Dedifferentiated amniotic fluid mesenchymal stem cell (primary cell): Measurements from ENCODE around the gene RHBDL1.

Experiments used
- DNase-seq: peaks from one replicate; pipeline ENCODE4 v3.0.0-alpha.2; 2016; ENCODE audit errors: extremely low spot score

The RHBDL1 gene

GRCh38 chr16:718922-719321 lies 43.5 kb downstream of the RHBDL1 start:
- no peak for DNase-seq

GRCh38 chr16:719815-720446 lies 44.5 kb downstream of the RHBDL1 start:
- no peak for DNase-seq

GRCh38 chr16:720447-720989 lies 45.0 kb downstream of the RHBDL1 start:
- DNase-seq: peak; percentile 19

DNA sequence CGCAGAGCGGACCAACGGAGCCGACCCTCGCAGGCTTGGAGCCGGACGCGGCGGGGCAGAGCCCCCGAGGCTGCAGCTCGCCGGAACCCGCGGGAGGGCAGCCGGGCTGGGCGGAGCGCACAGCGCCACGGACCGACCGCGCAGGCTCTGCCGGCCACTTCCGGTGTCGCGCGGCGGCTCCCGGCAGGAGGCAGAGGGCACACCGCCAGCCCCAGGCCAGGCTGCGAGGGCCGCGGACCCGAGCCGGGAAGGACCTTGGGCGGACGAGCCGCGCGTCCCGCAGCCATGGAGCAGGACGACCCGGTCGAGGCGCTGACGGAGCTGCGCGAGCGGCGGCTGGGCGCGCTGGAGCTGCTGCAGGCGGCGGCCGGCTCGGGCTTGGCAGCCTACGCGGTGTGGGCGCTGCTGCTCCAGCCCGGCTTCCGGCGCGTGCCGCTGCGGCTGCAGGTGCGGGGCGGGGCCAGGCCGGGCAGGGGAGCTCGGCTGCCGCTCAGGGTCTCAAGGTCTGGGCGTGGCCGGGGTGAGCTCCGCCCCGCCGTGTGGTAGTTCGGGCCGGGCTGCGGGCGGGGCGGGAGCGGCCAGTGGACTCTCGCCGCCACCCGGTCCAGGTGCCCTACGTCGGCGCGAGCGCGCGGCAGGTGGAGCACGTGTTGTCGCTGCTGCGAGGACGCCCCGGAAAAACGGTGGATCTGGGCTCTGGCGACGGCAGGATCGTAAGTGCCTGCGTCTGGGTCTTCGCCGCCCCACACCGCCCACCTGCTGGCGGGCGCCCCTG lies 45.7 kb downstream of the RHBDL1 start, which contains the start of gene ANTKMT:
Gene ANTKMT (plus strand): TSS at position 157 of the 775 bp plus-strand sequence. CDS start 129 bp downstream, at position 286.
- DNase-seq: peak; percentile 49

DNA sequence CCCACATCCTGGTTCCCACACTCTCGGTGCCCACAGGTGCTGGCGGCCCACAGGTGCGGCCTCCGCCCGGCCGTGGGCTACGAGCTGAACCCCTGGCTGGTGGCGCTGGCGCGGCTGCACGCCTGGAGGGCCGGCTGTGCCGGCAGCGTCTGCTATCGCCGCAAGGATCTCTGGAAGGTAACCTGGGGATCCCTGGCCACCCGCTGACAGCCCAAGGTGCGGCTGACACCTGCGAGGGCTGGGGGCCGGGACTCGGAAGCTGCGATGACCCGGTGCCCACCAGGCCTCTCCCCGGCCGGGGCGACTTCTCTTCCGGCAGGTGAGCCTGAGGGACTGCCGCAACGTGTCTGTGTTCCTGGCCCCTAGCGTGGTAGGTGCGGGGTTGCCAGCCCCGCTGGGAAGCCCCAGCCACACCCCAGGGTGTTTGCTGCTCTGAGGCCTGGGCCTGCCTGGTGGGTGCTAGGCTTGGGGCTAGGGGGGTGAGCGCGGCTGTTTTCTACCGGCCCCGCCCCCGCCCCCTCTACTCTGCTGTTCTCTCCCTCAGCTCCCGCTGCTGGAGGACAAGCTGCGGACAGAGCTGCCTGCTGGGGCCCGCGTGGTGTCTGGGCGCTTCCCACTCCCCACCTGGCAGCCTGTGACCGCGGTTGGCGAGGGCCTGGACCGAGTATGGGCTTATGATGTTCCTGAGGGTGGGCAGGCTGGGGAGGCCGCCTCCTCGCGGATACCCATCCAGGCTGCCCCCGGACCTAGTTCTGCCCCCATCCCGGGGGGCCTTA lies 46.5 kb downstream of the RHBDL1 start:
- no peak for DNase-seq

DNA sequence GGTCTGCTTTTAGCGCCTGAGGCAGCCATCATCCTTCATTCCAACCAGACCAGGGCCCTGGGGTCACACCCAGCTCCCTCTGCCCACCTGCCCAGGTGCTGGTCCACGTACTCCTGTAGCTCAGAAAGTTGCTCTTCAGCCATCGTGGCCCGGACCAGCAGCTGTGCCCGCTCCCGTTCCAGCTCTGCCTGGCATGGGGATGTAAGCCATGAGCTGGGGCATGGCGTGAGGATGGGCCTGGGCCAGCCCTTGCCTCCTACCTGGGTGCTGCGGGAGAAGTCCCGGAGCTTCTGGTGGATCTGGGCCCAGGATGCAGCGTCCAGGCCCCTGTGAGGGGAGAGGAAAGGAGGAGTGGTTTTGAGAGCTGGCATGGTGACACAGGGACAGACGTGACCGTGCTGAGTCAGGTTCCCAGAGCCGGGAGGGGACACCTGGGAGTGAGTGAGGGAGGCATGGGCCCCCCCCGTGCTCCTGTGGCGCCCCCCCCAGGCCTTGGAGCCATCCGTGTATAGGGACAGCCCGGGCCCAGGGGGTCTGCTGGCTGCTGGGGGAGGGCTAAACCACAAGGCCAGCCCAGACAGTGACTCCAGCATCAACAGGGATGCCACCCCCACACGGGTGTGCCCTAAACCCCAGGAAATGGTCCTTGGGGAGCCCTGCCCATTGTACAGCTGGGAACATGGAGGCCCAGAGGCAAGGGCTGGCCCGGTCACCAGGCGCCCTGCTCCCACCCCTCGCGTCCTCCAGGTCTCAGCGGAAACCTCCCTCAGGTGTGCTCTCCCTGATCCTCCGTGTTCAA lies 47.6 kb downstream of the RHBDL1 start:
- DNase-seq: no peak

- no peak for DNase-seq
These were observed 48.2 kb downstream of the RHBDL1 start for GRCh38 chr16:723695-724094.

GRCh38 chr16:724188-725040 lies 48.9 kb downstream of the RHBDL1 start:
- no peak for DNase-seq

DNA sequence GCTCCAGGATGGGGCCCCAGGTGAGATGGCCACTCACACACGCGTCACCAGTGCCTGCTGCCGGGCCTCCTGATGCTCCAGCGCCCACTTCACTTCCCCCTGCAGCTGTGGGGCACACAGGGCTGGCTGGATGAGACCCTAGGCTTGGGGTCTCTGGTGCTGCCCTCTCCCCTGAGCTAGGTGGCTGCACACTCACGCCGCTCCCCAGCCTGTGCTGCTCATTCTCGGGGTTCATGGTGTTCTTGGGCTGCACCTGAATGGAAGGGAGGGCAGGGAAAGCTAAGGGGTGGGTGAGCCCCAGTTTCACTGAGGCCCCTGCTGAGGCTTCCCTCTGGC lies 49.5 kb downstream of the RHBDL1 start:
- no peak for DNase-seq

DNA sequence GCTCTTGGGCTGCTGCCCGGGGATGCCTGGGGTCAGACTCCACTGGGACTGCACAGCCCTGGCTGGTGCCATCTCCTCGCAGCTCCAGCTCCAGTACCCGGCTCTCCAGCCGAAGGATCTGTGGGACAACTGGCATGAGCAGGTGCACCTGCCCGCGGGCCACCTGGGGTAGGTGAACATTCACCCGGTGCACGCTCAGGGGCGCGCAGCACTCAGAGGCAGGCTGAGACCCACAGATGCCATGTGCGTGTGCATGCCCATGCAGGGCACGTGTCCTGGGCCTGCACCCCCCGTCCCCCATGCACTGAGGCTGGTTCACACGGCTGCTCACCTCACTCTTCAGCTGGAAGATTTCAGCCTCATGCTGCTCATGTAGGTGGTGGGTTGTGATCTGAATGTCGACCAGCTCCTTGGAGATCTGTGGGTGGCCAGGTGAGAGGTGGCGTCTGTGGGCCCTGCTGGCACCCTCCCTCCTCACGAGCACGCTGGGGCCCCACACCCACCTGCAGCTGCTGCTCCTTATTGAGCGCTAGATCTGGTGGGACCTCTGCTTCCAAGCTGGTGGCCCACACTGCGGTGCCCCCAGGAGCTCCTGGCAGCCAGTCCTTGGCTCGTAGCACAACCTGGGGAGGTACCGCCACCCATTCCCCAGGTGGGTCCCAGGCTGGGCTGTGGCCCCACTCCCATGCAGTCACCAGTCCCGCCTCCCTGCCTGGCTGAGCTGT lies 50.2 kb downstream of the RHBDL1 start:
- DNase-seq: no peak

- no peak for DNase-seq
These were observed 50.6 kb downstream of the RHBDL1 start for GRCh38 chr16:726188-726437.

DNA sequence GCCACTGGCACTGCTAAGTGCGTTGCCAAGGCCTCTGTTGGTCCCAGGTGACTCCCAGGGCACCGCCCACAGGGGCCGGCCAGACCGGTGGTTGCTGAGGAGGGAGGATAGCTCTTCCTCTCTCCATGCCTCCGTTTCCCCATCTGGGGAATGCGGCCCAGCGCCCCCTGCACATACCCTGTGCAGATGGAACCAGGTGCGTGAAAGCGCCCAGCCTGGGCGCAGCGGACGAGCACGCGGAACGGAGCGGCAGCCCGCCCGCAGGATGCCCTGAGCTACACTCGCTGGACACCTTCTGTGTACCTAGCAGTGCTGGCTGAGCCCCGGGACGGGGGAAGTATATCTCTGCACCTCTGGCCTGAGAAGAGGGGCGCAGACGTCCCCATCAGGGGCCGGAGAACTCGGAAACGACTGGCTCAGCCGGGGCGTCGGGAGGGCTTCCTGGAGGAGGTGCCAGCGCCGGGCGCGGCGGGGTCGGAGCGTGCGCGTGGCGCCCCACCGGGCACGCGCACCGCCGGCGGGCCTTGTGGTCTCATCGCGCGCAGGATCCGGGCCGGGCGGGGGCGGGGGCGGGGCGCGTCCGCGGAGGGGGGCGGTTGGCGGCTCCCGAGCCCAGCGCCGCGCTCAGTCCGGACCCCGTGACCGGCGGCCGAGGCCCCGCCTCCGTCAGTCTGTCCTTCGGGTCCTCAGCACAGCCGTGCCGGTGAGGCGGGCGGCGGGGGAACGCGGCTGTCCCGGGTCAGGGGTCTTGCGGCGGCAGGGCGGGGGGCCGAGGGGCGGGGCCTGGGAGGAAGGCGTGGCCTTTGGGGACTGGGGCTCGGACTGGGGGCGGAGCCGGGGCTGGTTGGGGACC lies 51.2 kb downstream of the RHBDL1 start, which contains the start of the genes CCDC78 and HAGHL:
Gene CCDC78 (minus strand): TSS at position 6 of the 853 bp plus-strand sequence. CDS start 76 bp downstream, outside the sequence.
Gene HAGHL (plus strand): TSS at position 669 of the 853 bp plus-strand sequence. CDS start 404 bp downstream, outside the sequence.
- DNase-seq: no peak

DNA sequence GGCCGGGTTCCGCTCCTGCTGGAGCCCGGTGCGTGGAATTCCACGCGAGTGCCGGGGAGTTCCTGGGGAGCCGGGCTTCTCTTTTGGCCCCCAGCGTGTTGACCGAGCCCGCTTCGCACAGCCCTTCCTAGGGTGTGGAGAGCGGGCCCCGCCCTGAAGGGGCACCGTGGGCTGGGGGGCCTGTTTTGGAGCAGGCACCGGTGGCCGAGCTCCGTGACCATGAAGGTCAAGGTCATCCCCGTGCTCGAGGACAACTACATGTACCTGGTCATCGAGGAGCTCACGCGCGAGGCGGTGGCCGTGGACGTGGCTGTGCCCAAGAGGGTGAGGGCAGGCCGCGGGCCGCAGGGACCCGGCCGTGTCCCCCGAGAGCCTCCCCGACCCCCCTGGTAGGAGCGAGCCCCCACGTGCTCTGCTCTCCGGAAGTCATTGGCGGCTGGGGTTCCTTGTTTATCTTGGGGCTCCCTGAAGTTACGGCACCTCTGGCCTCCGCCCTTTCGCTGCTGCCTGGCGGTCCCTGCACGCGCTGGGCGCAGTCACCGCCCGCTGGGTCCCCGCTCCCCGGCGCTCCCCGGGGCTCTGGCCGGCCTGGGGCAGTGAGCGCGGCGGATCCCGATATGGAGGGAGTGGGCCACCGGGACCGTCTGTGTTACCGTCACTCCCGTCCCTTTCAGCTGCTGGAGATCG lies 52.0 kb downstream of the RHBDL1 start:
- no peak for DNase-seq
